Upper lobe of right lung (tissue), 1 donor: ENCODE results near the gene RTTN. TPM values are rescaled to one million over a fixed set of nuclear protein-coding genes. Genes with fewer than 3 reads are reported as not detected.
"Not testable (repeated sequence)": the region's sequence is repeated elsewhere in the genome, so short reads cannot be mapped to it uniquely, and the experiment has no call there.

ENCODE experiments used
- ATAC-seq: fragments of 200-7000 bp; cut with Tn5 transposase; one replicate; pipeline ENCODE4 v1.9.1; 2020; ENCODE audit warnings: mild to moderate bottlenecking, moderate library complexity
- DNase-seq: peaks from one replicate; pipeline ENCODE4 v3.0.0-alpha.2; 2020
- H3K27ac ChIP-seq: fragments of 200-600 bp; one replicate; pipeline ENCODE4 v1.8.0; 2022
- H3K27me3 ChIP-seq: fragments of 200-600 bp; one replicate; pipeline ENCODE4 v1.8.0; 2022; ENCODE audit warnings: mild to moderate bottlenecking
- H3K36me3 ChIP-seq: fragments of 200-600 bp; one replicate; pipeline ENCODE4 v1.8.0; 2022
- H3K4me1 ChIP-seq: fragments of 200-600 bp; one replicate; pipeline ENCODE4 v1.8.0; 2022
- H3K4me3 ChIP-seq: fragments of 200-600 bp; one replicate; pipeline ENCODE4 v1.8.0; 2022; ENCODE audit warnings: mild to moderate bottlenecking
- H3K9me3 ChIP-seq: fragments of 200-600 bp; one replicate; pipeline ENCODE4 v1.8.0; 2022
- intact Hi-C: fragments of 100-400 bp; cut with DNase I; formaldehyde crosslinking; loops from one replicate; pipeline ENCODE4 v1.11.0; 2022
- total RNA-seq: library from RNA; stranded (reverse); fragmentation: NEBNext Ultra II Directional; extraction: Animal tissue kit (Norgen Biotek cat#: 25700); gene quantifications from one replicate; pipeline ENCODE4 v1.2.1, GENCODE V29; 2021
- TF ChIP-seq, protein P1 (sequence below): fragments of 200-600 bp; IDR thresholded peaks from one replicate; pipeline ENCODE4 v1.8.0; 2022; ENCODE audit warnings: antibody characterized with exemption
- donor health status: DM: no; HTN: yes; CAD: no; lungs with severe emphysema.

Gene RTTN
- total RNA-seq, 1 donor from 2014 or later = 13.0 TPM

DNA sequence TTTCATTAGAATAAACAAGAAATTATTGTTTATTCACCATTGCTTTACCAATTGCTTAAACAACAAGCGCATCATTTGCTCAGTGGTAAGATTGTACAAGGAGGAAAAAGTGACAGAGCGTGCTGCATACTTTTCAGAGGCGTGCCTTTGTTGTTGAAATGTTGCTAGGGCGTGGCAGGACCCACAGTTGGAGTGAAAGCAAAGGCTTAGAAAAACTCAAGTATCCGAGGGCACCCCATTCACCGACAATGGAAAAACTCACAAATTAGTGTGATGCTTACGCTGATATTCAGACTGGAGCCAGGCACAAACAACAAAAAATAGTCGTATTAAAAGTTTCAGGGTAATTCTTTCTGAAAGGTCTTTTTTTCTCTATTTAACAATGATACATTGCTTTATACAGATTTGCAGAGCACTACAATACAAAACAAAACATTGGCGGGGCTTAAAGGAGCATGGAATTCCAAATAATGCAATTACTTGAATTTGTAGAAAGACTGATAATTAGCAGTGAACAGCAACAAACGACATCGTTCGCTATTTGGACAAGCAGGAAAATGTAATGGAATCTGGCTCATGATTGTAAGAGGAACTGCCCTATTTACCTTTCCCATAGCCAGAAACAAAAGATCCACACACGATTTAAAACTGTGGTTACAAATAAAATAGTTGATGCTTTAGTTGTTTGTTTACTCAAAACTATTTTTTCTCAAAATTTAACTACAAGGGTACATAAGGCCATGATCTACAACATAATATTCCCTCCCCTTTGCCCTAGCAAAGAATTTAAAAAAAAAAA, 37.8 kb upstream of the RTTN start:
- no peaks in the 10 kb centered on the region for H3K9me3 ChIP-seq
- no peaks in the 10 kb centered on the region for H3K27me3 ChIP-seq
- H3K27ac ChIP-seq = no peak overlapping the region
- no peaks in the 10 kb centered on the region for H3K4me1 ChIP-seq
- DNase-seq (no peak), ATAC-seq (peak; percentile 57)
- TF ChIP-seq, protein P1, sequence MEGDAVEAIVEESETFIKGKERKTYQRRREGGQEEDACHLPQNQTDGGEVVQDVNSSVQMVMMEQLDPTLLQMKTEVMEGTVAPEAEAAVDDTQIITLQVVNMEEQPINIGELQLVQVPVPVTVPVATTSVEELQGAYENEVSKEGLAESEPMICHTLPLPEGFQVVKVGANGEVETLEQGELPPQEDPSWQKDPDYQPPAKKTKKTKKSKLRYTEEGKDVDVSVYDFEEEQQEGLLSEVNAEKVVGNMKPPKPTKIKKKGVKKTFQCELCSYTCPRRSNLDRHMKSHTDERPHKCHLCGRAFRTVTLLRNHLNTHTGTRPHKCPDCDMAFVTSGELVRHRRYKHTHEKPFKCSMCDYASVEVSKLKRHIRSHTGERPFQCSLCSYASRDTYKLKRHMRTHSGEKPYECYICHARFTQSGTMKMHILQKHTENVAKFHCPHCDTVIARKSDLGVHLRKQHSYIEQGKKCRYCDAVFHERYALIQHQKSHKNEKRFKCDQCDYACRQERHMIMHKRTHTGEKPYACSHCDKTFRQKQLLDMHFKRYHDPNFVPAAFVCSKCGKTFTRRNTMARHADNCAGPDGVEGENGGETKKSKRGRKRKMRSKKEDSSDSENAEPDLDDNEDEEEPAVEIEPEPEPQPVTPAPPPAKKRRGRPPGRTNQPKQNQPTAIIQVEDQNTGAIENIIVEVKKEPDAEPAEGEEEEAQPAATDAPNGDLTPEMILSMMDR = no peak
- no peak overlapping the region for H3K4me3 ChIP-seq
- no peaks in the 10 kb centered on the region for H3K36me3 ChIP-seq
- intact Hi-C loops = no loop called here

DNA sequence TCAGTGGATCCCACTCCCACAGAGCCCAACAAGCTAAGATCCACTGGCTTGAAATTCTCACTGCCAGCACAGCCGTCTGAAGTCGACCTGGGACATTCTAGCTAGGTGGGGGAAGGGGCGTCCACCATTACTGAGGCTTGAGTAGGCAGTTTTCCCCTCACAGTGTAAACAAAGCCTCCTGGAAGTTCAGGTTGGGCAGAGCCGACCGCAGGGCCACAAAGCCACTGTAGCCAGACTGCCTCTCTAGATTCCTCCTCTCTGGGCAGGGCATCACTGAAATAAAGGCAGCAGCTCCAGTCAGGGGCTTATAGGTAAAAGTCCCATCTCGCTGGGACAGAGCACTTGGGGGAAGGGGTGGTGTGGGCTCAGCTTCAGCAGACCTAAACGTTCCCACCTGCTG, 31.4 kb upstream of the RTTN start:
- H3K4me3 ChIP-seq, H3K27me3 ChIP-seq, H3K36me3 ChIP-seq, H3K27ac ChIP-seq, DNase-seq, H3K9me3 ChIP-seq, ATAC-seq, H3K4me1 ChIP-seq, intact Hi-C loops: not testable (repeated sequence)

DNA sequence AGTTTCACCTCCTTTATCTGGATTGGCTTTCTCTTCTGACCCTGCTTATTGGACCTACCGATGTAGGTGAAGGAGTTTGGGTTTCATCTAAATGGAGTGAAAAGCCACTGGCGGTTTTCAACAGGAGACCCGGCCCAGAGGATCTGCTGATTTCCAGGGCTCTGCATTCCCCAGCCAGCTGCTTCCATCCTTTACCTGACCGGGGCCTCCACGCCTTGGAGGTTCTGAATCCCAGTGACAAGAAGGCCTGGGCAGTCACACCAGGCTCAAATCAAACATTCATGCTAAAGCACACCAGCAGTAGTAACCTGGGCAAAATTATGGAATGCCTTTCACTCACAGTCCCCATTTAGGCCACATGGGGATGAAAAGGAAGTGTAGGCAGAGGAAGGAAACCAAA, 30.0 kb upstream of the RTTN start:
- Histone ChIP-seq H3K27ac (peak overlapping the region; percentile 47), H3K4me3 (no peak overlapping the region), H3K27me3 (no peaks in the 10 kb centered on the region), H3K36me3 (no peaks in the 10 kb centered on the region), H3K9me3 (no peaks in the 10 kb centered on the region), H3K4me1 (no peaks in the 10 kb centered on the region)
- TF ChIP-seq, protein P1 = no peak
- DNase-seq (no peak), ATAC-seq (no peak)
- intact Hi-C loops = no loop called here

DNA sequence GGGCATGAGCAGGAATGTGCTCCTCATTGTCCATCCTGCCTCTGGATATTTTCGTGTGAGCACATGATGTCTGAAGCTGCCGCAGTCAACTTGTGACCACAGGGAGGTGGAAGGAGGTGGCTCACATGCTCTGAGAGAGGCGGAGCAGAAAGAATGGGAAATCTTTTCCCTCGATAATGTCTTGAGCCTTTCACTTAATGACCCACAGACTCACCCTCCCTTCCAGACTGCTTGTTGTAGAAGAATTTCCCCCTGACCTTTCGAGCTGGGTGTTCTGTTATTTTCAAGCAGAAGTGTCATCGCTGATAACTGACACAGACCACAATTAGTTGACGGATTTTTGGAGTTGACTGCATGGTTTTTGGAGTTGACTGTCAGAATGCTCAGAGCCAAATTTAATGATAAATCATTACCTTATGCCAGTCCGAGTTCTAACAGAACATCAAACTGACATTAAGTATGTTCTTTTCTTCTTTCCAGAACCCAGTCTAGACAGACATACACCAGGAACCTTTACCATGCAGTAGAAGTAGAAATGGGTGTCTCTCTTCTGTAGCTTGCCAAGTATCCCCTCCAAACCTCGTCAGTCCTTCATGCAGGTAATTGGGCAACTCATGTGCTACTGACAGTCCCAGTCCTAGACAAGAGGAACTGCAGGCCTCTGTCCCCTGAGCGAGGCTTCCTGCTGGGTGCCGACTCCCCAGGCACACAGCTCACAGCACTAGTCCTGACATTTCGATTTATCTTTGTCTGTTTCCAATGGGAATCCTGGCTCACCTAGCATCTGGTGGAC, 29.4 kb upstream of the RTTN start:
- H3K27me3 ChIP-seq = no peaks in the 10 kb centered on the region
- H3K4me1 ChIP-seq = no peaks in the 10 kb centered on the region
- H3K9me3 ChIP-seq = no peaks in the 10 kb centered on the region
- H3K4me3 ChIP-seq = no peak overlapping the region
- DNase-seq (no peak), ATAC-seq (peak; percentile 92)
- peak overlapping the region; percentile 47 for H3K27ac ChIP-seq
- TF ChIP-seq, protein P1 = no peak
- H3K36me3 ChIP-seq = no peaks in the 10 kb centered on the region
- intact Hi-C loops = no loop called here

DNA sequence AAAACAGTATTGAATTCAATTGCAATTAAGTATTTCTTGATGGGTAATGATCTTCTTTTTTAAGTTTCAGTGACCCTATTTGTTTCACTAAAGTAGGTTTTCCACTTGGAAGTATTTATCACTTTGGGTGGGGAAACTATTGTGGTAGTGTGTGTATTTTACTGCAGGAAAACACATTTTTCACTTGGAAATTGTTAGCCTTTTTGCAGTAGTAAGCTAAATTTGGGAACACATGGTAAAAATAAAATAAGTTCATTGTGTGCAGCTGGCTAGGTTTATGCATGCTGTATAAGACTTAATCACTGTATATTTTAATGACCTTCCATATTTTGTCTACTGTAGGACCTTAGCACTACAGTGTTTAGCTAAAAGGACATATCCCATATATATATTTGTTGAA, 28.5 kb upstream of the RTTN start:
- intact Hi-C loops = no loop called here
- H3K9me3 ChIP-seq = no peaks in the 10 kb centered on the region
- no peaks in the 10 kb centered on the region for H3K27me3 ChIP-seq
- no peak overlapping the region for H3K27ac ChIP-seq
- H3K36me3 ChIP-seq = no peaks in the 10 kb centered on the region
- H3K4me3 ChIP-seq = no peak overlapping the region
- DNase-seq (no peak), ATAC-seq (no peak)
- no peaks in the 10 kb centered on the region for H3K4me1 ChIP-seq
- TF ChIP-seq, protein P1 = no peak

DNA sequence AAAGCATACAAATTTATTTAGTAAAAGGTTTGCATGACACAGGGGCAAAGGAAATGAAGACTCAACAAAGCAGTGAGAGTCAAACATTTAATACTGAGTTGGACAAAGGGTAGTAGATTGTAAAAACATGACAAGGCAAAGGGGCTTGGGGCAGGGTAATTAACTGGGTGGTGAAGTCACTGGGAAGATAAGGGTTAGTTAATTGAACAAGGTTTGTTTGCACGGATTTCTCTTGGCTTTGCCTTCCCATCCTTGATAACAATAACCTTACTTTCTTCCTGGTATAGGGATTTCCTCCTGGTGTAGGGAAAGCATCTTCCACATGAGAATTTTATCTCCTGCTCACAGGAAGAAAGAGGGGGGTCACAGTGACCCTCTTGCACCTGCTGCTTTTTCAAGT, 26.8 kb upstream of the RTTN start:
- Histone ChIP-seq H3K9me3 (no peaks in the 10 kb centered on the region), H3K4me1 (no peaks in the 10 kb centered on the region), H3K36me3 (no peaks in the 10 kb centered on the region), H3K27me3 (no peaks in the 10 kb centered on the region), H3K27ac (no peak overlapping the region), H3K4me3 (no peak overlapping the region)
- TF ChIP-seq, protein P1 = no peak
- ATAC-seq (no peak), DNase-seq (no peak)
- intact Hi-C loops = no loop called here
